Pancreas (tissue), 10 donors: ENCODE data around the gene PRKCA. TPM values are rescaled to one million over a fixed set of nuclear protein-coding genes. Genes with fewer than 3 reads are reported as not detected.

Experiments
- ATAC-seq, 4 donors: fragments of 200-7000 bp; cut with Tn5 transposase; one replicate each; pipeline versions ENCODE4 v1.8.0 to v1.9.1; 2020; ENCODE audit warnings: mild to moderate bottlenecking in 4 of 4, moderate library complexity in 4 of 4
- DNase-seq, 6 donors: peaks; one replicate each; pipeline ENCODE4 v3.0.0-alpha.2; 2020
- FAIRE-seq: peaks from 2 replicates; lab custom pipeline; 2012; peaks lifted over from hg19 to GRCh38; lab: Jason Lieb, UNC
- H3K27ac ChIP-seq, 4 donors: fragments of 200-600 bp; sonication (generic); 1 replicate in 3 of 4; 2 replicates in 1 of 4; pipeline versions ENCODE4 v1.5.0 to v1.8.0; 2020
- H3K27me3 ChIP-seq, 4 donors: fragments of 200-600 bp; one replicate each; pipeline ENCODE4 v1.8.0; 2021
- H3K36me3 ChIP-seq, 3 donors: fragments of 200-600 bp; sonication (generic) in 1 of 3; one replicate each; pipeline versions ENCODE4 v1.5.0 to v1.8.0; 2020 to 2021
- H3K4me1 ChIP-seq, 3 donors: fragments of 200-600 bp; one replicate each; pipeline ENCODE4 v1.8.0; 2021
- H3K4me3 ChIP-seq, 4 donors: fragments of 200-600 bp; sonication (generic) in 2 of 4; one replicate each; pipeline versions ENCODE4 v1.5.0 to v1.8.0; 2020 to 2021
- H3K9me3 ChIP-seq, 4 donors: fragments of 200-600 bp; one replicate each; pipeline ENCODE4 v1.8.0; 2021
- CTCF ChIP-seq, 4 donors: fragments of 200-600 bp; sonication (generic) in 3 of 4; IDR thresholded peaks; one replicate each; pipeline versions ENCODE4 v1.5.0 to v1.8.0; 2021; ENCODE audit warnings: antibody characterized with exemption in 4 of 4
- WGBS, 2 donors: extraction: QIAGEN DNeasy Blood & Tissue Kit; methylation state at CpG; one replicate each; pipeline ENCODE4 v1.1.7; 2013; 5-methylcytosine and 5-hydroxymethylcytosine counted together
- intact Hi-C, 3 donors: fragments of 100-400 bp; cut with DNase I; formaldehyde crosslinking; loops; one replicate each; pipeline versions ENCODE4 v1.11.1 to v1.14.2; 2022
- polyA plus RNA-seq, 2 donors: library from polyadenylated mRNA; stranded (reverse); fragments of 200-250 nt; gene quantifications; one replicate each; pipeline ENCODE4 v1.2.3, GENCODE V29; 2013
- total RNA-seq, 6 donors: library from RNA; stranded (reverse); fragmentation: NEBNext Ultra II Directional in 4 of 6; extraction: Animal tissue kit (Norgen Biotek cat#: 25700) in 4 of 6; gene quantifications; one replicate each; pipeline versions ENCODE4 v1.2.1 to v1.2.4, GENCODE V29; 2021 to 2023
- donor health status: healthy with polysubstance abuse.
- donor health status: DM: no; HTN: no; CAD: no; lungs with moderate emphysema.
- donor health status: DM: no; HTN: no; CAD: no.
- donor health status: control.
- donor health status: control.
- donor health status: Bipolar disorder and iron deficiency.
- donor health status: DM: yes; HTN: yes; CAD: no.
- donor health status: DM: no; HTN: no; CAD: no.
- donor health status: DM: no; HTN: no; CAD: no.
- donor health status: DM: yes; HTN: yes; CAD: no.

PRKCA gene
- total and polyA plus RNA-seq, 8 donors, result 3.5 to 22.3 (median 10.2) TPM

- intact Hi-C loops, result no loop called here
- FAIRE-seq, result no peak
- 8 to 9% methylated on average over 10 of the region's 10 CpGs for WGBS, 2 donors
- Histone ChIP-seq H3K9me3 (no peaks in the 10 kb centered on the region), H3K4me1 (no peaks in the 10 kb centered on the region), H3K36me3 (no peaks in the 10 kb centered on the region), H3K4me3 (no peak overlapping the region), H3K27ac (no peak overlapping the region), H3K27me3 (peaks cover 0 to 5% (median 0%) of the 10 kb centered on the region in 4 donors)
- TF ChIP-seq CTCF (IDR thresholded peaks at IDR 0.05), result no peak
- DNase-seq, result no peak
- ATAC-seq, result peak; percentile 42 to 69 (median 56)
These were observed 527.5 kb downstream of the PRKCA start for GRCh38 chr17:66829883-66830282.

- no peaks in the 10 kb centered on the region for H3K36me3 ChIP-seq
- H3K4me1 ChIP-seq, result no peaks in the 10 kb centered on the region
- 17 to 19% methylated on average over 4 of the region's 4 CpGs for WGBS, 2 donors
- H3K4me3 ChIP-seq, result no peak overlapping the region
- no peak for TF ChIP-seq CTCF (IDR thresholded peaks at IDR 0.05)
- H3K9me3 ChIP-seq, result no peaks in the 10 kb centered on the region
- DNase-seq, result no peak
- no peak for FAIRE-seq
- intact Hi-C loops, result no loop called here
- H3K27me3 ChIP-seq, result peaks cover 0 to 5% (median 0%) of the 10 kb centered on the region in 4 donors
- peak in 1 of 4 donors; percentile 6 for ATAC-seq
- H3K27ac ChIP-seq, result no peak overlapping the region
These were observed 528.0 kb downstream of the PRKCA start for GRCh38 chr17:66830451-66830850.

- intact Hi-C loops, result no loop called here
- Histone ChIP-seq H3K27ac (no peak overlapping the region), H3K4me1 (no peaks in the 10 kb centered on the region), H3K27me3 (peaks cover 0 to 5% (median 0%) of the 10 kb centered on the region in 4 donors), H3K36me3 (no peaks in the 10 kb centered on the region), H3K9me3 (no peaks in the 10 kb centered on the region), H3K4me3 (no peak overlapping the region)
- WGBS, 2 donors, result 70 to 78% methylated on average over 14 of the region's 14 CpGs
- no peak for DNase-seq
- FAIRE-seq, result no peak
- no peak for ATAC-seq
- TF ChIP-seq CTCF (IDR thresholded peaks at IDR 0.05), result no peak
These were observed 529.2 kb downstream of the PRKCA start for GRCh38 chr17:66831383-66832210.

- H3K27me3 ChIP-seq, result peaks cover 0 to 5% (median 0%) of the 10 kb centered on the region in 4 donors
- H3K27ac ChIP-seq, result no peak overlapping the region
- FAIRE-seq, result no peak
- no peak for ATAC-seq
- no peaks in the 10 kb centered on the region for H3K36me3 ChIP-seq
- no peak for DNase-seq
- H3K4me3 ChIP-seq, result no peak overlapping the region
- WGBS, 2 donors, result 75 to 81% methylated on average over 4 of the region's 4 CpGs
- no peak for TF ChIP-seq CTCF (IDR thresholded peaks at IDR 0.05)
- H3K4me1 ChIP-seq, result no peaks in the 10 kb centered on the region
- intact Hi-C loops, result no loop called here
- H3K9me3 ChIP-seq, result no peaks in the 10 kb centered on the region
These were observed 530.8 kb downstream of the PRKCA start for GRCh38 chr17:66833201-66833600.

- intact Hi-C loops, result no loop called here
- DNase-seq (no peak), FAIRE-seq (no peak), ATAC-seq (no peak)
- H3K9me3 ChIP-seq, result no peaks in the 10 kb centered on the region
- 34 to 35% methylated on average over 7 of the region's 7 CpGs for WGBS, 2 donors
- H3K4me1 ChIP-seq, result no peaks in the 10 kb centered on the region
- H3K27ac ChIP-seq, result no peak overlapping the region
- no peaks in the 10 kb centered on the region for H3K36me3 ChIP-seq
- no peak for TF ChIP-seq CTCF (IDR thresholded peaks at IDR 0.05)
- H3K27me3 ChIP-seq, result peaks cover 0 to 5% (median 0%) of the 10 kb centered on the region in 4 donors
- no peak overlapping the region for H3K4me3 ChIP-seq
These were observed 532.1 kb downstream of the PRKCA start for GRCh38 chr17:66834426-66834918.
